SK-N-SH treated with all-trans-retinoic acid at 6 μM for 48 hours (cell line): Measurements from ENCODE around the gene BAK1.

Experiments
- ARNTL ChIP-seq: fragments of 450-650 bp; formaldehyde crosslinking; IDR thresholded peaks from 2 replicates; pipeline ENCODE4 v1.5.0; 2020; ENCODE audit warnings: low read depth, mild to moderate bottlenecking, moderate library complexity, borderline replicate concordance
- GLIS3 ChIP-seq: fragments of 250-450 bp; sonication (Bioruptor Pico); IDR thresholded peaks from 2 replicates; pipeline ENCODE4 v1.5.0; 2020; ENCODE audit warnings: mild to moderate bottlenecking, moderate library complexity
- POU6F1 ChIP-seq: fragments of 250-450 bp; sonication (Bioruptor Pico); IDR thresholded peaks from 2 replicates; pipeline ENCODE4 v1.8.0; 2021; ENCODE audit warnings: low read depth, mild to moderate bottlenecking, moderate library complexity, borderline replicate concordance
- ZNF70 ChIP-seq: fragments of 450-650 bp; formaldehyde crosslinking; IDR thresholded peaks from 2 replicates; pipeline ENCODE4 v1.5.0; 2020; ENCODE audit warnings: mild to moderate bottlenecking, moderate library complexity
- TF ChIP-seq, protein P1 (sequence below): fragments of 250-450 bp; sonication (Bioruptor Pico); IDR thresholded peaks from 2 replicates; pipeline ENCODE4 v1.5.1; 2020; ENCODE audit warnings: low read depth, mild to moderate bottlenecking, moderate library complexity

DNA sequence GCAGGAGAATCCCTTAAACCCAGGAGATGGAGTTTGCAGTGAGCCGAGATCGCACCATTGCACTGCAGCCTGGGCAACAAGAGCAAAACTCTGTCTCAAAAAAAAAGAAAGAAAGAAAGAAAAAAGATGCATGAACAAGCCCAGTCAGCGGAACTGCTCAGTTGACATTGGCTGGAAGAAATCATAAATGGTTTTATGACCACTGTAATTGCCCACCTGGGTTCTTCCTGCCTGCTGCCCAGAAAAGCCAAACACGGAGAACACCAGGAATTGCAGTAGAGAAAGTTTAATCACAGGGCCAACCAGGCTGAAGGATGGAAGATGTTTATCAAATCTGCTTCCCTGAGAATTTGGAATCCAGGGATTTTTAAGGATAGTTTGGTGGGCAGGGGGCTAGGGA, 22.7 kb downstream of the BAK1 start:
- TF ChIP-seq ZNF70 (CRISPR knock-in tag): no peak
- TF ChIP-seq ARNTL (CRISPR knock-in tag): no peak
- TF ChIP-seq, protein P1, sequence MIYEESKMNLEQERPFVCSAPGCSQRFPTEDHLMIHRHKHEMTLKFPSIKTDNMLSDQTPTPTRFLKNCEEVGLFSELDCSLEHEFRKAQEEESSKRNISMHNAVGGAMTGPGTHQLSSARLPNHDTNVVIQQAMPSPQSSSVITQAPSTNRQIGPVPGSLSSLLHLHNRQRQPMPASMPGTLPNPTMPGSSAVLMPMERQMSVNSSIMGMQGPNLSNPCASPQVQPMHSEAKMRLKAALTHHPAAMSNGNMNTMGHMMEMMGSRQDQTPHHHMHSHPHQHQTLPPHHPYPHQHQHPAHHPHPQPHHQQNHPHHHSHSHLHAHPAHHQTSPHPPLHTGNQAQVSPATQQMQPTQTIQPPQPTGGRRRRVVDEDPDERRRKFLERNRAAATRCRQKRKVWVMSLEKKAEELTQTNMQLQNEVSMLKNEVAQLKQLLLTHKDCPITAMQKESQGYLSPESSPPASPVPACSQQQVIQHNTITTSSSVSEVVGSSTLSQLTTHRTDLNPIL (CRISPR knock-in tag): no peak
- TF ChIP-seq GLIS3 (CRISPR knock-in tag): no peak
- TF ChIP-seq POU6F1 (CRISPR knock-in tag): no peak
